ENCODE results near the gene NUDT16L1. TPM values are rescaled to one million over a fixed set of nuclear protein-coding genes. Genes with fewer than 3 reads are reported as not detected.

The NUDT16L1 gene
- total RNA-seq, 2 donors from 2014 or later = 50.7 to 80.1 TPM

GRCh38 chr16:4666537-4667202, 26.7 kb upstream of the NUDT16L1 start:
- Histone ChIP-seq H3K36me3 (peaks cover 16% of the 10 kb centered on the region), H3K4me1 (peaks cover 23% of the 10 kb centered on the region), H3K4me3 (no peak overlapping the region), H3K9me3 (no peaks in the 10 kb centered on the region), H3K9ac (ENCODE audit: low read depth in 2 of 2, low read length in 2 of 2) (no peak overlapping the region), H3K27ac (no peak overlapping the region), H3K27me3 (no peaks in the 10 kb centered on the region)
- DNase-seq = no peak
- intact Hi-C loops (cut with DNase I) = no loop called here
- TF ChIP-seq, protein P1, sequence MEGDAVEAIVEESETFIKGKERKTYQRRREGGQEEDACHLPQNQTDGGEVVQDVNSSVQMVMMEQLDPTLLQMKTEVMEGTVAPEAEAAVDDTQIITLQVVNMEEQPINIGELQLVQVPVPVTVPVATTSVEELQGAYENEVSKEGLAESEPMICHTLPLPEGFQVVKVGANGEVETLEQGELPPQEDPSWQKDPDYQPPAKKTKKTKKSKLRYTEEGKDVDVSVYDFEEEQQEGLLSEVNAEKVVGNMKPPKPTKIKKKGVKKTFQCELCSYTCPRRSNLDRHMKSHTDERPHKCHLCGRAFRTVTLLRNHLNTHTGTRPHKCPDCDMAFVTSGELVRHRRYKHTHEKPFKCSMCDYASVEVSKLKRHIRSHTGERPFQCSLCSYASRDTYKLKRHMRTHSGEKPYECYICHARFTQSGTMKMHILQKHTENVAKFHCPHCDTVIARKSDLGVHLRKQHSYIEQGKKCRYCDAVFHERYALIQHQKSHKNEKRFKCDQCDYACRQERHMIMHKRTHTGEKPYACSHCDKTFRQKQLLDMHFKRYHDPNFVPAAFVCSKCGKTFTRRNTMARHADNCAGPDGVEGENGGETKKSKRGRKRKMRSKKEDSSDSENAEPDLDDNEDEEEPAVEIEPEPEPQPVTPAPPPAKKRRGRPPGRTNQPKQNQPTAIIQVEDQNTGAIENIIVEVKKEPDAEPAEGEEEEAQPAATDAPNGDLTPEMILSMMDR (IDR thresholded peaks at IDR 0.05) = no peak

DNA sequence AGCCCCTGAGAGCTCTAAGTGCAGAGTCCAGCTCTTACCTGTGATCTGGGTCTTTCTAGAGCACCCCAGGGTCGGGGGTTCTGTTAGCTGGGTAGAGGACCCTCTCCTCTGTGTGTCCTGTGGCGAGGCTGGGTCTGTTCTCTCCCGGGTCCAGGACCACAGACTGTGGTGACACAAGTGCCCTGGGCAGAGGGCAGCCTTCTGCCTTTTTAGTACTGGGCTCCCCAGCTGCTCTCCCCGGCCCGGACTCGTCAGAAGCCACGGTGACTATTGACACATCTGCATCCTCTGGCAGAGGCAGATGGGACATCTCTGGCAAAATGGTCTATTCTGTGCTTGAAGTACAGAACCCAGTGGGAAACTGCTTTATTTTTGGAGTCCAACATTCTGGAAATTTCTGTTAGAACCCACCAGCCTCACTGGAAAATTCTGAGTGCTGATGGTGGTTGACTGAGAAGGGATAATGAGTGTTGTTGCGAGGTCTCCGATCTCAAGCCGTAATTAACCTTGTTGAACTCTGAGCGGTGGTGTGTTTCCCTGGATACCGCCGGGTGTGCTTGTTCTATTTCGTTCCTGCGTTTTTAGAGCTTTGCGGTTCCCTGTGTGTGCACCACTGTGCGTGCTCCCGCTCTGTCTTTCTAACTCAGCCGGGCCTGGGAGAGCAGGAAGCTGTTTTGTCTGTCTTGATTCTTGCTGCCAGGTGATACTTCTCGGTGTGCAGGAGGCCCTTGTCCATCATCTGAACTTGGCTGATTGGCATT, 26.0 kb upstream of the NUDT16L1 start:
- no peak overlapping the region for H3K9ac ChIP-seq (ENCODE audit: low read depth in 2 of 2, low read length in 2 of 2)
- peaks cover 23% of the 10 kb centered on the region for H3K4me1 ChIP-seq
- H3K9me3 ChIP-seq = no peaks in the 10 kb centered on the region
- no peak for DNase-seq
- intact Hi-C loops (cut with DNase I) = no loop called here
- no peaks in the 10 kb centered on the region for H3K27me3 ChIP-seq
- TF ChIP-seq, protein P1 (IDR thresholded peaks at IDR 0.05) = no peak
- H3K4me3 ChIP-seq = no peak overlapping the region
- no peak overlapping the region for H3K27ac ChIP-seq
- H3K36me3 ChIP-seq = peaks cover 16% of the 10 kb centered on the region

- no peak overlapping the region for H3K9ac ChIP-seq (ENCODE audit: low read depth in 2 of 2, low read length in 2 of 2)
- intact Hi-C loops (cut with DNase I) = no loop called here
- H3K4me3 ChIP-seq = no peak overlapping the region
- H3K4me1 ChIP-seq = peaks cover 21% of the 10 kb centered on the region
- peaks cover 16% of the 10 kb centered on the region for H3K36me3 ChIP-seq
- H3K27ac ChIP-seq = no peak overlapping the region
- H3K9me3 ChIP-seq = no peaks in the 10 kb centered on the region
- H3K27me3 ChIP-seq = no peaks in the 10 kb centered on the region
- TF ChIP-seq, protein P1 (IDR thresholded peaks at IDR 0.05) = no peak
- DNase-seq = no peak
Measured at GRCh38 chr16:4668313-4668960, 24.9 kb upstream of the NUDT16L1 start.

GRCh38 chr16:4673387-4674046, 19.8 kb upstream of the NUDT16L1 start:
- no peak for DNase-seq
- TF ChIP-seq, protein P1 (IDR thresholded peaks at IDR 0.05) = no peak
- no peak overlapping the region for H3K27ac ChIP-seq
- peaks cover 3% of the 10 kb centered on the region for H3K36me3 ChIP-seq
- H3K27me3 ChIP-seq = no peaks in the 10 kb centered on the region
- no peak overlapping the region for H3K9ac ChIP-seq (ENCODE audit: low read depth in 2 of 2, low read length in 2 of 2)
- H3K9me3 ChIP-seq = no peaks in the 10 kb centered on the region
- peaks cover under 1% of the 10 kb centered on the region for H3K4me1 ChIP-seq
- intact Hi-C loops (cut with DNase I) = no loop called here
- H3K4me3 ChIP-seq = no peak overlapping the region

DNA sequence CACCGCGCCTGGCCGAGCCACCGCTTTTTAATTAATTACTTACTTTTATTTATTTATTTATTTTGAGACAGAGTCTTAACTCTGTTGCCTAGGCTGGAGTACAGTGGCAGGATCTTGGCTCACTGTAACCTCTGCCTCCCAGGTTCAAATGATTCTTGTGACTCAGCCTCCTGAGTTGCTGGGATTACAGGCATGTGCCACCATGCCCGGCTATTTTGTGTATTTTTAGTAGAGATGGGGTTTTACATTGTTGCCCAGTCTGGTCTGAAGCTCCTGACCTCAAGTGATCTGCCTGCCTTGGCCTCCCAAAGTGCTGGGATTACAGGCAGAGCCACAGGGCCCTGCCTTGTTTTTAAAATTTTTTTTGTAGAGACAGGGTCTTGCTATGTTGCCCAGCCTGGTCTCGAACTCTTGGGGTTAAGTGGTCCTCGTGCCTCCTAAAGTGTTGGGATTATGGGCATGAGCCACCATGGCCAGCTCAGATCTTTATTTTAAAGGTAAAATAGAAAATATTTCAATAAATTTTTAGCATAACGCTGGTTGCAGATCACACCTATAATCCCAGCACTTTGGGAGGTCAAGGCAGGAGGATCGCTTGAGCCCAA, 18.3 kb upstream of the NUDT16L1 start:
- TF ChIP-seq, protein P1 (IDR thresholded peaks at IDR 0.05) = no peak
- DNase-seq = no peak
- Histone ChIP-seq H3K9me3 (no peaks in the 10 kb centered on the region), H3K4me1 (peaks cover 6% of the 10 kb centered on the region), H3K36me3 (no peaks in the 10 kb centered on the region), H3K27me3 (no peaks in the 10 kb centered on the region), H3K4me3 (no peak overlapping the region), H3K27ac (no peak overlapping the region), H3K9ac (ENCODE audit: low read depth in 2 of 2, low read length in 2 of 2) (no peak overlapping the region)
- intact Hi-C loops (cut with DNase I) = no loop called here
